HUDEP-2 (cell line): ENCODE measurements around the gene ADCY5.

ENCODE experiments used
- DNase-seq, 76 experiments: peaks; one replicate each; lab custom pipeline; 2025; ENCODE audit not compliant: unreplicated experiment in 76 of 76; lab: John Stamatoyannopoulos, UW

ADCY5 gene

GRCh38 chr3:123459862-123460261, 11.0 kb upstream of the ADCY5 start:
- no peak for DNase-seq

- DNase-seq, result no peak
Measured at GRCh38 chr3:123458255-123458654, 9.4 kb upstream of the ADCY5 start.

- no peak for DNase-seq
Measured at GRCh38 chr3:123457841-123458240, 9.0 kb upstream of the ADCY5 start.

GRCh38 chr3:123453675-123454074, 4.8 kb upstream of the ADCY5 start:
- DNase-seq, result no peak

- no peak for DNase-seq
Measured at GRCh38 chr3:123451186-123451585, 2.3 kb upstream of the ADCY5 start.

- DNase-seq, result no peak
Measured at GRCh38 chr3:123449997-123450604, 1.2 kb upstream of the ADCY5 start.

GRCh38 chr3:123449102-123449996, 459 bp upstream of the ADCY5 start:
- DNase-seq, result no peak

- peak in 6 of 76 experiments; percentile 5 to 17 (median 13) for DNase-seq
Measured at GRCh38 chr3:123447749-123448517, 957 bp downstream of the ADCY5 start.

GRCh38 chr3:123447416-123447748, 1.5 kb downstream of the ADCY5 start:
- no peak for DNase-seq

- no peak for DNase-seq
Measured at GRCh38 chr3:123446610-123447109, 2.2 kb downstream of the ADCY5 start.

- no peak for DNase-seq
Measured at GRCh38 chr3:123446210-123446609, 2.7 kb downstream of the ADCY5 start.

GRCh38 chr3:123445702-123446101, 3.2 kb downstream of the ADCY5 start:
- DNase-seq, result no peak

GRCh38 chr3:123444744-123445143, 4.1 kb downstream of the ADCY5 start:
- no peak for DNase-seq

GRCh38 chr3:123444023-123444422, 4.9 kb downstream of the ADCY5 start:
- no peak for DNase-seq

- no peak for DNase-seq
Measured at GRCh38 chr3:123442908-123443307, 6.0 kb downstream of the ADCY5 start.

GRCh38 chr3:123442125-123442524, 6.8 kb downstream of the ADCY5 start:
- DNase-seq, result no peak

- DNase-seq, result no peak
Measured at GRCh38 chr3:123439806-123440580, 8.9 kb downstream of the ADCY5 start.

GRCh38 chr3:123432832-123433523, 15.9 kb downstream of the ADCY5 start:
- DNase-seq, result no peak

GRCh38 chr3:123431658-123432324, 17.1 kb downstream of the ADCY5 start:
- DNase-seq, result no peak
